Progenitor cell of endocrine pancreas (in vitro differentiated cells): ENCODE data around the gene ENTPD1. TPM values are rescaled to one million over a fixed set of nuclear protein-coding genes. Genes with fewer than 3 reads are reported as not detected.

Source experiments
- DNase-seq: peaks from one replicate; pipeline ENCODE4 v3.0.0; 2021; ENCODE audit warnings: low spot score; ENCODE audit not compliant: unreplicated experiment
- H3K27ac Mint-ChIP-seq: 2 replicates; pipeline ENCODE4 v1.8.0; 2021; ENCODE audit warnings: mild to moderate bottlenecking, moderate library complexity, mixed read lengths
- H3K27me3 Mint-ChIP-seq: 2 replicates; pipeline ENCODE4 v1.8.0; 2021; ENCODE audit warnings: mixed read lengths
- H3K36me3 Mint-ChIP-seq: 2 replicates; pipeline ENCODE4 v1.8.0; 2022; ENCODE audit warnings: mixed read lengths; ENCODE audit not compliant: insufficient read depth
- H3K4me1 Mint-ChIP-seq: 2 replicates; pipeline ENCODE4 v1.8.0; 2021; ENCODE audit warnings: low read depth, mixed read lengths
- H3K4me3 Mint-ChIP-seq: 2 replicates; pipeline ENCODE4 v1.8.0; 2021; ENCODE audit warnings: low read depth, mild to moderate bottlenecking, moderate library complexity, mixed read lengths
- H3K9me3 Mint-ChIP-seq: 2 replicates; pipeline ENCODE4 v1.8.0; 2021; ENCODE audit warnings: low read depth, mixed read lengths
- total RNA-seq: library from RNA; stranded (reverse); gene quantifications from 2 replicates; pipeline ENCODE4 v1.2.1, GENCODE V29; 2021
- TF ChIP-seq, protein P1 (sequence below): fragments of 200-600 bp; sonication (generic); IDR thresholded peaks from one replicate; pipeline ENCODE4 v1.5.0; 2021; ENCODE audit warnings: antibody characterized with exemption, mild to moderate bottlenecking; ENCODE audit not compliant: unreplicated experiment

ENTPD1 gene
- total RNA-seq, 1 donor from 2014 or later: not detected

DNA sequence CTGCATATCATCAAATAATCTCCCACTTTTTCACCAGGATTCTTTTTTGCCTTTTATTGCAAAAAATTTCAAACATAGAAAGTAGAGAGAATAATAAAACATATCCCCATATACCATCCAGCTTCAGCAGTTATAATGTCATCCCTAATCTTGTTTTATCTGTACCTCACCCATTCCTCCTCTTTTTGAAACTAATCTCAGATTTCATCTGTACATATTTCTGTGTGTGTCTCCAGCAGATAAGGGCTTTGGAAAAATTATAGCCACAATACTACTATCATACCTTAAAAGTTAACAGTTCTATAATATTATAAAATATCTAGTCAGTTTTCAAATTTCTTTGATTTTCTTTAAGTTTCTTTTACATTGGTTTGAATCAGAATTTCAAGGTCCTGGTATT lies 7.6 kb upstream of the ENTPD1 start:
- no peaks in the 10 kb centered on the region for H3K9me3 Mint-ChIP-seq
- peaks cover 3% of the 10 kb centered on the region for H3K27me3 Mint-ChIP-seq
- no peaks in the 10 kb centered on the region for H3K4me1 Mint-ChIP-seq
- no peak overlapping the region for H3K4me3 Mint-ChIP-seq
- H3K36me3 Mint-ChIP-seq: no peaks in the 10 kb centered on the region
- H3K27ac Mint-ChIP-seq: no peak overlapping the region
- TF ChIP-seq, protein P1, sequence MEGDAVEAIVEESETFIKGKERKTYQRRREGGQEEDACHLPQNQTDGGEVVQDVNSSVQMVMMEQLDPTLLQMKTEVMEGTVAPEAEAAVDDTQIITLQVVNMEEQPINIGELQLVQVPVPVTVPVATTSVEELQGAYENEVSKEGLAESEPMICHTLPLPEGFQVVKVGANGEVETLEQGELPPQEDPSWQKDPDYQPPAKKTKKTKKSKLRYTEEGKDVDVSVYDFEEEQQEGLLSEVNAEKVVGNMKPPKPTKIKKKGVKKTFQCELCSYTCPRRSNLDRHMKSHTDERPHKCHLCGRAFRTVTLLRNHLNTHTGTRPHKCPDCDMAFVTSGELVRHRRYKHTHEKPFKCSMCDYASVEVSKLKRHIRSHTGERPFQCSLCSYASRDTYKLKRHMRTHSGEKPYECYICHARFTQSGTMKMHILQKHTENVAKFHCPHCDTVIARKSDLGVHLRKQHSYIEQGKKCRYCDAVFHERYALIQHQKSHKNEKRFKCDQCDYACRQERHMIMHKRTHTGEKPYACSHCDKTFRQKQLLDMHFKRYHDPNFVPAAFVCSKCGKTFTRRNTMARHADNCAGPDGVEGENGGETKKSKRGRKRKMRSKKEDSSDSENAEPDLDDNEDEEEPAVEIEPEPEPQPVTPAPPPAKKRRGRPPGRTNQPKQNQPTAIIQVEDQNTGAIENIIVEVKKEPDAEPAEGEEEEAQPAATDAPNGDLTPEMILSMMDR: no peak
- no peak for DNase-seq

DNA sequence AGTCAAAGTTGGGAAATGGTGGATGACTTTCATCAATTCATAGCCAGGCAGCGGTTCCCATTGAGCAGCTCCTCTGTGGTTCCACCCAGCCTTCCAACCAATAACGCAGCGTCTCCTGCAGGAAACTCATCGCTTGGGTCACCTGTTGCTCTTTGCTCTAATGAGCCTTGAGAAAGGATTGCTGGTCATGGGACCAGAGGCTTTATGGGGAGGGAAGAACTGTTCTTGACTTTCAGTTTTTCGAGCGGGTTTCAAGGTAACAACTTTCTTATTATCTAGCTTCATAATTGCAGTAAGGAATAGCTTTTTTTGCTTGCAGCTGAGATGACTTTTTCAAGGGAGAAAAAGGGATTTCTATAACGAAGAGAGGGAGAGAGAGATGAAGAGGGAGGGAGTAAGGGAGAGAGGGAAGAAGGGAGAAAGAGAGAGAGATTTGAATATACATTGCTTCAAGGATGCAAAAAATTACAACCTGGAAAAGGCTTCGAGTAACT lies 405 bp upstream of the ENTPD1 start:
- peak overlapping the region; percentile 51 for H3K4me3 Mint-ChIP-seq
- H3K27me3 Mint-ChIP-seq: peaks cover 24% of the 10 kb centered on the region
- no peaks in the 10 kb centered on the region for H3K9me3 Mint-ChIP-seq
- DNase-seq: no peak
- H3K36me3 Mint-ChIP-seq: no peaks in the 10 kb centered on the region
- H3K4me1 Mint-ChIP-seq: peaks cover 6% of the 10 kb centered on the region
- TF ChIP-seq, protein P1: no peak
- H3K27ac Mint-ChIP-seq: no peak overlapping the region

GRCh38 chr10:95756809-95757684 lies 1.1 kb downstream of the ENTPD1 start:
- no peaks in the 10 kb centered on the region for H3K36me3 Mint-ChIP-seq
- TF ChIP-seq, protein P1: no peak
- peaks cover 6% of the 10 kb centered on the region for H3K4me1 Mint-ChIP-seq
- no peak for DNase-seq
- H3K9me3 Mint-ChIP-seq: no peaks in the 10 kb centered on the region
- peaks cover 24% of the 10 kb centered on the region for H3K27me3 Mint-ChIP-seq
- no peak overlapping the region for H3K27ac Mint-ChIP-seq
- H3K4me3 Mint-ChIP-seq: no peak overlapping the region

DNA sequence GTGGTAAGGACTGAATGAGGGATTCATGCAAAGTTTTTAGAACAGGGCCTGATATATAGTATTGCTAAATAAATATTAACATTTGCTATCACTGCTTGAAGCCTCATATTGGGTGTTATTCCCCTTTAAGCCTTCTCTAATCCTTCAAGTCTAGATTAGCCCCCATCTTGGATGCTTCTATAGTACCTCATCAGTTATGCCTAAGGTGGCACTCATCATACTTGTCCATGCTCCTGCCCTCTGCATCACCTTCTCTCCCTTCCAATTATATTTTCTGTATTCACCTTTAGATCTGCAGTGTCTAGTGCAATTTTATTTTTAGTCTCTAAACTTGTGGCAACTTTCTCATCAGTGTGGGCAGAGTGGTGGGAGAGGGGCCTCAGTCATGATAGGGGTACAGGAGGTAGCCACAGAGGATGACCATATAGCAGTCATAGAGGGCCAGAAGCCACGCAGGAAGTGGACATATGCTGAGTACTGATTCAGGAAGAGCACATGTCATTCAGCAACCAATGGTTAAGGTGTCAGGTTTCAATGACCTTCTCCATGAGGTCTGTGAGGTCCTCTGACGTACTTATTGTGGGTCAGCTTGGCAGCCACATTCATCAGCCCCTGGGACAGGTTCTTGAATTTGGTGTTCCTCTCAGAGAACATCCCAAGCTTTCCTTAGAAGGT lies 2.5 kb downstream of the ENTPD1 start:
- H3K27ac Mint-ChIP-seq: no peak overlapping the region
- H3K4me3 Mint-ChIP-seq: no peak overlapping the region
- no peaks in the 10 kb centered on the region for H3K36me3 Mint-ChIP-seq
- DNase-seq: no peak
- TF ChIP-seq, protein P1: no peak
- peaks cover 6% of the 10 kb centered on the region for H3K4me1 Mint-ChIP-seq
- no peaks in the 10 kb centered on the region for H3K9me3 Mint-ChIP-seq
- H3K27me3 Mint-ChIP-seq: peaks cover 24% of the 10 kb centered on the region

DNA sequence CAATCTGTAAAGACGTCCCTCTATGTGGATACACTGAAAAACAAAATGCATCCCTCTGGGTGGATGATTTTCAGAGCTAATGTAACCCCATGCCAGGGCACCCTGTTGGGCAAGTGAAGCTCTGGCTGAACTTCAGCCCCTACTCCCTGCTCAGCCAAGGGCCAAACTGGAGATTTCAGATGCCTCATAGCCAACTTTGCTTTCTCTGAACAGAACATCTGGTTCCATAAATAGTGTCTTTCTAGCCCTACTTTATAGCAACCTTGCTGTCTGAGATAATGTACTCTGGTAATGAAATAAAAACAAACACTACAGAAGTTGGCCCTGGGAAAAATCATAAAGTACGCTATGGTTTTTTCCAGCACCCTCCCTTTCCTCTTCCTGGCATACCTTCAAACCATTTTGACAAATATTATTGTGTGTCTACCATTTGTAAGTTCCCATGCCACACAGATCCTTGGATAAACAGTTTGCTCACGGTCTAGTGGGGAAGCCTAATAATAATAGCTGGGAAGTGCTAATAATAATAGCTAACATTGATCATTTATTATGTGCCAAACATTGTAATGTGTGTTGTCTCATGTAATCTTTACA lies 3.4 kb downstream of the ENTPD1 start:
- H3K9me3 Mint-ChIP-seq: no peaks in the 10 kb centered on the region

More for the DNA sequence above, 3.4 kb downstream of the ENTPD1 start:
- H3K4me3 Mint-ChIP-seq: no peak overlapping the region
- H3K27me3 Mint-ChIP-seq: peaks cover 24% of the 10 kb centered on the region
- TF ChIP-seq, protein P1: no peak
- DNase-seq: no peak
- no peaks in the 10 kb centered on the region for H3K36me3 Mint-ChIP-seq
- H3K4me1 Mint-ChIP-seq: peaks cover 6% of the 10 kb centered on the region
- H3K27ac Mint-ChIP-seq: no peak overlapping the region
